OCI-LY3 (cell line): ENCODE data around the gene SYNE3.

Experiments
- CTCF ChIP-seq: fragments of 200-600, 300-600 bp; sonication (generic); IDR thresholded peaks from 2 replicates; pipeline ENCODE4 v1.5.1; 2014; ENCODE audit warnings: antibody characterized with exemption, low read length, low read depth
- EZH2phosphoT487 ChIP-seq: fragments of 200-600 bp; shearing (Covaris generic); IDR thresholded peaks from 2 replicates; pipeline ENCODE4 v1.6.1; 2018; ENCODE audit warnings: antibody characterized with exemption, mixed run types, low read depth

DNA sequence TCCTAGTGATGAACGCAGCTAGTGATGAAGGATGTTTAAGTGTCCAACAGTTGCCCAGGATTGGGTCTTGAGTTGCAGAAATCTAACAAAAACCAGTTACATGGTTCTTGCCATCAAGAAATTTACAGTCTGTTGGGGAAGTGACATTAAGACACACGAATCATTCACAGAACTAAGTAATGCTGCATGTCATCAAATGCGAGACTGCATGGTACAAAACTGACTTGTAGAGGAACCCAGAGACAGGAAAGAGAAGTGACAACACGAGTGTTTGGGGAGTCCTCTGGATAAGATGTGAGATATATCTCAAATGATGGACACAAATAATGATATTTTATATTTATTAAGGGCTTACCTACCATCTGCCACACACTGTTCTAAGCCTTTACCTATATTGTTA, 6.1 kb upstream of the SYNE3 start:
- TF ChIP-seq CTCF (no peak), EZH2phosphoT487 (no peak)
